ENCODE results near the gene SUCLG2.

- TF ChIP-seq EZH2 (IDR thresholded peaks at IDR 0.05; ENCODE audit: insufficient read depth, poor library complexity, severe bottlenecking): no peak
- no peak for TF ChIP-seq EZH2phosphoT487 (IDR thresholded peaks at IDR 0.05; ENCODE audit: insufficient read depth, low read depth)
Observed at GRCh38 chr3:67646586-67647234, 7.7 kb downstream of the SUCLG2 start.
